Hepatocyte (in vitro differentiated cells): ENCODE measurements around the gene HOXB13.

ENCODE experiments used
- EZH2 ChIP-seq: fragments of 200-600 bp; sonication (generic); IDR thresholded peaks from 2 replicates; pipeline ENCODE4 v1.6.1; 2016; ENCODE audit warnings: antibody characterized with exemption, mild to moderate bottlenecking, borderline replicate concordance
- TF ChIP-seq, protein P1 (sequence below): fragments of 200-600 bp; sonication (generic); IDR thresholded peaks from 2 replicates; pipeline ENCODE4 v1.5.1; 2016; ENCODE audit warnings: antibody characterized with exemption, mild to moderate bottlenecking; ENCODE audit not compliant: poor library complexity

DNA sequence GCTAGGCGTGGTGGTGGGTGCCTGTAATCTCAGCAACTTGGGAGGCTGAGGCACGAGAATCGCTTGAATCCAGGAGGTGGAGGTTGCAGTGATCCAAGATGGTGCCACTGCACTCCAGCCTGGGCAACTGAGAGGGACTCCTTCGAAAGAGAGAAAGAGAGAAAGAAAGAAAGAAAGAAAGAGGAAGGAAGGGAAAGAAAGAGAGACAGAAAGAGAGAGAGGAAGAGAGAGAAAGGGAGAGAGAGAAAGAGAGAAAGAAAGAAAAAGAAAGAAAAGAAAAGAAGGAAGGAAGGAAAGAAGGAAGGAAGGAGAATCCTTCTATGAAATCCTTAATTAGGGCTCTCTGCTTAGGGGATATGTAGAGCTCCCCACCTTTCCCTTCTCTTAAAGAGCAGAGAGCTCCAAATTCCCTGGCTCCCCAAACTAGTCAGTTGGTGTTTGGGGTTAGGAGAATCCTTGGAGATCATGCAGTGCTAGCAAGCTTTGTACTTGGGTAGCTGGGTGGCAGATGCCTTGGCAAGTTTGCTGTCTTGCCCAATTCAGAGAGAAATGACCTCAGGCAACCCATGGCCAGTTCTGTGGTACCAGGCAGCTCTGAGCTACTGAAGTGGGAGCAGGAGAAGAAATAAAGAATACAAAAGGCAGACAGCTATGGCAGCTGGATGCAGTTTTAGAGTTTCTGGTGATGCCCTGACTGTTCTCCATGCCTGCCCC is 8.9 kb upstream of the HOXB13 start:
- TF ChIP-seq EZH2, result no peak
- TF ChIP-seq, protein P1, sequence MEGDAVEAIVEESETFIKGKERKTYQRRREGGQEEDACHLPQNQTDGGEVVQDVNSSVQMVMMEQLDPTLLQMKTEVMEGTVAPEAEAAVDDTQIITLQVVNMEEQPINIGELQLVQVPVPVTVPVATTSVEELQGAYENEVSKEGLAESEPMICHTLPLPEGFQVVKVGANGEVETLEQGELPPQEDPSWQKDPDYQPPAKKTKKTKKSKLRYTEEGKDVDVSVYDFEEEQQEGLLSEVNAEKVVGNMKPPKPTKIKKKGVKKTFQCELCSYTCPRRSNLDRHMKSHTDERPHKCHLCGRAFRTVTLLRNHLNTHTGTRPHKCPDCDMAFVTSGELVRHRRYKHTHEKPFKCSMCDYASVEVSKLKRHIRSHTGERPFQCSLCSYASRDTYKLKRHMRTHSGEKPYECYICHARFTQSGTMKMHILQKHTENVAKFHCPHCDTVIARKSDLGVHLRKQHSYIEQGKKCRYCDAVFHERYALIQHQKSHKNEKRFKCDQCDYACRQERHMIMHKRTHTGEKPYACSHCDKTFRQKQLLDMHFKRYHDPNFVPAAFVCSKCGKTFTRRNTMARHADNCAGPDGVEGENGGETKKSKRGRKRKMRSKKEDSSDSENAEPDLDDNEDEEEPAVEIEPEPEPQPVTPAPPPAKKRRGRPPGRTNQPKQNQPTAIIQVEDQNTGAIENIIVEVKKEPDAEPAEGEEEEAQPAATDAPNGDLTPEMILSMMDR, result no peak
